NCI-H345 treated with DMSO at 0.1 percent for 48 hours (cell line): ENCODE data around the gene SAMD11.
A peak's percentile ranks its signal among the peaks of the same experiment; 100 is the strongest.

Experiments
- DNase-seq: peaks from one replicate; lab custom pipeline; 2025; ENCODE audit not compliant: unreplicated experiment; lab: John Stamatoyannopoulos, UW

SAMD11 gene

GRCh38 chr1:917076-917459 is 6.7 kb upstream of the SAMD11 start:
- no peak for DNase-seq

- DNase-seq, result no peak
These were observed 6.1 kb upstream of the SAMD11 start for GRCh38 chr1:917466-918091.

- DNase-seq, result no peak
These were observed 5.4 kb upstream of the SAMD11 start for GRCh38 chr1:918353-918752.

- no peak for DNase-seq
These were observed 4.9 kb upstream of the SAMD11 start for GRCh38 chr1:918843-919242.

GRCh38 chr1:919271-919872 is 4.4 kb upstream of the SAMD11 start:
- DNase-seq, result no peak

GRCh38 chr1:920010-920409 is 3.7 kb upstream of the SAMD11 start:
- DNase-seq, result no peak

- DNase-seq, result no peak
These were observed 3.2 kb upstream of the SAMD11 start for GRCh38 chr1:920521-920920.

- peak; percentile 37 for DNase-seq
These were observed 2.5 kb upstream of the SAMD11 start for GRCh38 chr1:921011-921837.

GRCh38 chr1:923991-924655 is 400 bp downstream of the SAMD11 start:
- no peak for DNase-seq

GRCh38 chr1:924656-925560 is 1.2 kb downstream of the SAMD11 start:
- no peak for DNase-seq

GRCh38 chr1:925561-926421 is 2.1 kb downstream of the SAMD11 start:
- no peak for DNase-seq

- DNase-seq, result no peak
These were observed 3.5 kb downstream of the SAMD11 start for GRCh38 chr1:927234-927633.

- no peak for DNase-seq
These were observed 4.0 kb downstream of the SAMD11 start for GRCh38 chr1:927748-928147.

- DNase-seq, result no peak
These were observed 5.3 kb downstream of the SAMD11 start for GRCh38 chr1:928825-929661.

GRCh38 chr1:929712-930632 is 6.2 kb downstream of the SAMD11 start:
- no peak for DNase-seq

- DNase-seq, result no peak
These were observed 7.0 kb downstream of the SAMD11 start for GRCh38 chr1:930633-931138.

- no peak for DNase-seq
These were observed 7.9 kb downstream of the SAMD11 start for GRCh38 chr1:931380-932172.
